HG02884 (cell line): Measurements from ENCODE around the gene ZBTB6.
A peak's percentile ranks its signal among the peaks of the same experiment; 100 is the strongest.

ENCODE experiments used
- ATAC-seq: cut with Tn5 transposase; IDR thresholded peaks from one replicate; pipeline ENCODE4 v1.9.1; 2021; ENCODE audit warnings: mild to moderate bottlenecking, moderate library complexity; ENCODE audit not compliant: unreplicated experiment

The ZBTB6 gene

DNA sequence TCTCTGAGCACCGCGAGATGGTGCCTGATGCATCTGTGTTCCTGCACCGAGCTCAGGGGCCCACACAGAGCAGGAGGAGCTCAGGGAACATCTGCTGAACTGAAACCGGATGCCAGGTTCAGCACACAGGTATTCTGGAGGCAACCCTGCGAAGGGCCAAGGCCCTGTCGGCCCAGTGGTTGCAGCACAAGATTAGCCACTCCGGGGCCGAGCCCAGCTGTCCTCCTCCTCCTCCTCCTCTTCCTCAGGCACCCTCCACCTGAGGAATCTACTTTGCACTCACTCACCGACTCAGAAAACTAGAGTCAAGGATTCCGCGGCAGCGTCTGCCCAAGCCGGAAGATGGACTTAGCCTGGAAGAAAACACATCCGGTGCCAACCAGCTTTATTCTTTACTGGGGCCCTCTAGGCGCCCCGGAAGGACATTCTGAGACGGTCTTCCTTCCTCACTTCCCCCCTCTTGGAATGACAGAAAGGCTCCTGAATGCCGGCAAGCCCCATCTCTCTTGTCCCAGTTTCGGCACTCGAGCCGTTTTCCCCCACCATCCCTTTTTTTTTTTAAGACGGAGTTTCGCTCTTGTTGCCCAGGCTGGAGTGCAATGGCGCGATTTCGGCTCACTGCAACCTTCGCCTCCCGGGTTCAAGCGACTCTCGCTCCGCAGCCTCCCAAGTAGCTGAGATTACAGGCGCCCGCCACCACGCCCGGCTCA lies at the start of gene ZBTB6:
TSS of gene ZBTB6 (minus strand) at position 360 of the 710 bp plus-strand sequence. CDS start 1,251 bp downstream, outside the sequence.
- peak; percentile 94 for ATAC-seq

- ATAC-seq, result no peak
Observed at GRCh38 chr9:122961139-122961538, 48.0 kb upstream of the ZBTB6 start.

DNA sequence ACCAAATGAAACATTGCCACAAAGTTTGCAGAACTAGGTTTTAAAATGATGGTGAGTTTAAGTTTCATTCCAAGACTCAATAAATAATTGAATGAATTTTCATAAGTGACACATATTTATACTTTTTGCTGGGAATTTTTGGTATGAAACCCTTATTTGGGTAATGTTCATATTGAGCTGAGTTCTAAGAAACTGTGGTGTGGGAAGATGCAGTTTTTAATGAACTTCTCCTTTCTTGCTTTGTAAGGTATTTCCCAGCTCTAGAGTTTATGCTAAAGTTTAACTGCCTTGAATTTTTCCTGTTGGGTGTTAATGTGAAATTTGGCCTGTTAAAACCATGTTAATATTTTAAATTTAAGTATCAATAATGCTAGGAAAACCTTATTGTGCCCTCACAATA lies 42.8 kb upstream of the ZBTB6 start:
- ATAC-seq, result no peak

GRCh38 chr9:122954253-122954691 lies 41.1 kb upstream of the ZBTB6 start:
- ATAC-seq, result no peak

DNA sequence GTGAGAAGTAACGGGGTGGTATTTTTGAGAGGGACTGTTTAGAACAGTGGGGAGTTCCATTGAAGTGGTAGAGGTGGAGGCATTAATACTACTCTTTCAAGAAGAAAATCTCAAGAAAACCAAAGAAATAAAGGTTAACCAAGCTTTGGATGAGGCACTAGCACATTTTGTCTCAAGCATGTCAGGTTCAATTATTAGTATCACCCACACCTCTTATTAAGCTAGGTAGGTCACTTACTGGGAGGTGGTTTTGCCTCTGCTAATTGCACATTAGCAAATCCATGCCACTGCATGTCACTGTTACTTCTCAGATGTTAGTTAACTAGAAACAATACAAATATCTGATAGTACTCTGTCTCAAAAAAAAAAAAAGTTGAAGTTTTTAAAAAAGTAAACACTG lies 37.9 kb upstream of the ZBTB6 start:
- no peak for ATAC-seq

DNA sequence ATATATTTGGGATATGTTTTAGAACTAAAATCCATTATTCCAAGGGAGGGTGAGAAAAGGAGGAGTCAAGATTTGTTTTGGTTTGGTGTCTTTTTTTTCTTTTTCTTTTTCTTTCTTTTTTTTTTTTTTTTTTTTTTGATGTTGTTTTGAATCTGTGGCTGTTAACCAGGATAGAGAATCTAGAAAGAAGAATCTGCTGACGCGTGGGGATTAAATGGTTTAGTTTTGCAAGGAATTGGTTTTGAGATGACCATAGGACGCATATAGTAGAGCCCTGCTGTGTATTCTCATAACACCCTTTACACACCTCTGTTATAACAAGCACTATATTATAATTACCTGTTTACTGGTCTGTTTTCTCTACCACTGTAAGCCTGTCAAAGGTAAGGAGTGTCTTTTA lies 37.1 kb upstream of the ZBTB6 start:
- no peak for ATAC-seq

DNA sequence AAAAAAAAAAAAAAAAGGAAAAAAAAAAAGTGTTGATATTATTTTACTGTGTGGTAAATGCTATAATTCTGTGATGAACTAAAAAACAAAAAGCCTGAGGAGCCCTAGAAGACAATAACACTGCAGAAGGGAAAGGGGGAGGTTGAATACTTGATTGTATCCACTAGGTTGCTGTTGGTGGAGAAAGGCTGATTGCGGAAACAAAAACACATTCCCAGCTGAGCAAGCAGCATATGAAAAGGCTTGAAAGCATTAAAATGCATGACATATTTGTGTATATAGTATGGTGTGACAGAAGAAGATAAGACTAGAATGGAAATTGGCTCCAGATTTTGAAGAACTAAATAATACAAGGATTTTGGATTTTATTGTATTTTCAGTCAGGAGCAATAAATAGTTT lies 36.6 kb upstream of the ZBTB6 start:
- no peak for ATAC-seq

GRCh38 chr9:122948313-122948712 lies 35.2 kb upstream of the ZBTB6 start:
- no peak for ATAC-seq

DNA sequence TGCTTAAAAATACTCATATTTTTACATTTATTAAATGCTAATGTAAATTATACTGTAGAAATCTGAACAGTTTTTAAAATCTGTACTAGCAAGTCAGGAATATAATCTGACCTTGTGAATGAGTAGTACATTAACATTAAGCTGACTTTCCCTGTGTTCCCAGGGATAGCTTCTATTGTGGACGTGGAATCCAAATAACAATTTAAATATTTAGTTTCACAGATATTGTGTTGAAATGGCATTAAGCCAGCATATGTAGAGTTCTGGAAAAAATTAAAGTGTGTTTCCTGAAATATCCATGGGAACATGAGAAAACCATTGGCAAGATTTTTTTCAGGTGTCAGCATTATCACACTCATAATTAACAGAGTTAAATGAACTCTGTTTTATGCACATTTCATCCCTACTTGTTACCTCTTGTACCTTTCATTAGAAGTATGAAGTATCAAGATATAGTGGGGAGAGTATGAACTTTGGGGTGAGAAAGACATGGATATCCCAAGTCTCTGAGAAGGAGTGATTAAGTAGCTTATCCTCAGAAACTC lies 33.4 kb upstream of the ZBTB6 start:
- no peak for ATAC-seq

DNA sequence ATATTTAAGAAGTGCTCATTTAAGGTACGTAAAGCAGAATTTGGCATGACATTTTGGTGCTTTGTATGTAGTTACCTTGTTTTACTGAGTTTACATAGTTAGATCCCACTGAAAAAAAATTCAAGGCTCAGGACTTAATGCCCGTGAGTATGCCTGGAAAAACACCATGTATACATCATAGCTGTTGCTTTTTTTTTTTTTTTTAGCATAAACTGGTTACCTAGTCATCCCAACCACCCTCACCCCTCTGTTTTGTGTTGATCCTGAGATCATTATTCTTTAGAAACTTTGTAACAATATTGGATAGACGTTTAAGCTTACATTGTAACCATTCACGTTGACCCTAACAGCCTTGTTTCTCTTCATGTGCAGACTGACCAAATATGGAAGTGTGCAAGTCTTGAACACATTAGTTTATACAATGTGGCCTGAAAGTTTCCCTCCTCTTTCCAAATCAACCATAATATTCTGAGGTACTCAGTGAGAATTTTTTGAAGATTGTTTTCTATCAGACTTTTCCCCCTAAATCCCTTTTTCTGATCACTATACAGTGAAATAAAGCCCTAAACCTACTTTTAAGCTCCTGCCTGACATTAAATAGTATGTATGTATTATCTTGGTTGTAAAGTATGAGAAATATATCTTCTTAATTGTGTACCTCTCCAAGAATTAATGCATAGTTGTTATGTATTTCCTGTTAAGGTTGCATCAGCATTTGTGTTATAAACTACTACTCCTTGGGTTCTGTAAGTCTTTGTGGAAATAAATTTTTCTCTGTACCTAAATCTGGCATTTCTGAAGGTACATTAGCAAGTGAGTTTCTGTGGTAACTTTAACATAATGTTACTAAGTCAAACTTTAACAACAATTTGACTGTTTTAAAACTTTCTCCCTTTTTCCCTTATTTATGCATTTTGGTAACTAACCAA lies 32.1 kb upstream of the ZBTB6 start:
- no peak for ATAC-seq

DNA sequence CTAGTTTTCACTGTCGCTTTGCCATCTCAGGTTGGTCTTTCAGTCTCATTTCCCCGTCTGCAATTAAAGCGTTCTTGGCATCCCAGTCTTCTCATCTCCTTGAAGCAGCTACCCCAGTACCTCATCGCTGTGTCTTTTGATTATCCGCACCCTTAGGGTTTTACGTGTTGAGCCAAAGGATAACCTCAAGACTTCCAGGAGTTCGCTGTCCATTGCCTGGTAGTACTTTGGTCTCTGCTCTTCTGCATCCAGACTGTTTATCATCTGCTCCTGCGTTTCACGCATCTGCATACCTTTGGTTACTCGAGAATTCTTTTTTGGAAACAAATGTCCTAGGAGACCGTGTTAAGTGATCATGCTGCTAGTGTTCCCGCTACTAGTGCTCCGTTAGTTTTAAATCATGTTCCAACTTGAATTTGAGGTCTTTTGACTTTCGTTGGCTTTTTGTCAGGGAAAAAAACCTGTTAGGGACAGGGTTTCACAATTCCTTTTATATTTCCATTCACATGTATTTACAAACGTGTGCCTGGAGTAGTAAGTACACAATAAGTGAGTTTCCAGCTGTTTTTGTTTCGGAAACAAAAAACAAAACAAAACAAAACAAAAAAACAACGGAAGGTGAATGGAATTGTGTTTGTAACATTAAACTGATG lies 28.6 kb upstream of the ZBTB6 start:
- ATAC-seq, result no peak

GRCh38 chr9:122940749-122941581 lies 27.8 kb upstream of the ZBTB6 start, which contains the start of gene RABGAP1:
RABGAP1 (plus strand) TSS chr9:122941020; CDS start chr9:122957060, 16,040 bp downstream.
- peak; percentile 98 for ATAC-seq

DNA sequence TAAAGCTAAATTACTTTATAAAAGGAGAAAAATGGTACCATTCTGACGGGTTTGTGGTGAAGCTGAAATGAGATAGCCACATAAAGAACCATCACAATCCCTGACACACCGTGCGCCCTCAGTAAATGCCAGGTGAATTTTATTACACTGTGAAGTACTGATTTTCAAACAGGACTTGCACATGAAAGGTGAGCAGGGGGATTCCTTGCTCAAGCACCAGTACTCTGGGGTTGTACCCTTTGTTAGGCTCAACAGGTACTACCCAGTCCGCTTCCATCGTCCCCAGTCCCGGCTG lies 27.3 kb upstream of the ZBTB6 start:
- ATAC-seq, result no peak

DNA sequence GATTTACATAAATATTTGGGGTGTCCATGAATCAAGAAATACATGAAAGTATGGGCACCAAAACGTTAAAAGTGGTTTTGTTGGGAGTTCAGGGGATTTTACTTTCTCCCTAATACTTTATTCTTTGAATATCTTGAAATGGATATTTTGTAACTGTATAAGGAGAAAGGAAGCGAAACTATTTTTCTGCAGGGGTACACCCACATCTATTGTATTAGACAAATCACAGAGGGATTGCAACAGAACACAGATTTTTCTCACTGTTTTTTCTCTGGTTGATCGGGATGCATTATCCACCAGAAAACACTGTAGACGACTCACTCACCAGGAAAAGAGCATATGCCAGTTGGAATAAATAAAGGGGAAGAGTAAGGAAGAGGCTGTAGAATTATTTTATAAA lies 26.5 kb upstream of the ZBTB6 start:
- no peak for ATAC-seq

- no peak for ATAC-seq
Observed at GRCh38 chr9:122936883-122937282, 23.8 kb upstream of the ZBTB6 start.

- ATAC-seq, result no peak
Observed at GRCh38 chr9:122936464-122936863, 23.3 kb upstream of the ZBTB6 start.

GRCh38 chr9:122931226-122932121 lies 18.4 kb upstream of the ZBTB6 start, which contains the start of gene ZBTB26:
ZBTB26 (minus strand) TSS chr9:122931512; CDS start chr9:122919934, 11,578 bp downstream.
- ATAC-seq, result peak; percentile 87

- ATAC-seq, result peak; percentile 19
Observed at GRCh38 chr9:122930541-122931225, 17.6 kb upstream of the ZBTB6 start.
